Cerebellar nuclear complex (tissue), 1 donor: Measurements from ENCODE around the gene DGKB.
A peak's percentile ranks its signal among the peaks of the same experiment; 100 is the strongest.

Experiments
- DNase-seq, 2 experiments: peaks; one replicate each; lab custom pipeline; 2025; lab: John Stamatoyannopoulos, UW

The DGKB gene

GRCh38 chr7:14385074-14385473 lies 517.5 kb downstream of the DGKB start:
- DNase-seq: no peak

DNA sequence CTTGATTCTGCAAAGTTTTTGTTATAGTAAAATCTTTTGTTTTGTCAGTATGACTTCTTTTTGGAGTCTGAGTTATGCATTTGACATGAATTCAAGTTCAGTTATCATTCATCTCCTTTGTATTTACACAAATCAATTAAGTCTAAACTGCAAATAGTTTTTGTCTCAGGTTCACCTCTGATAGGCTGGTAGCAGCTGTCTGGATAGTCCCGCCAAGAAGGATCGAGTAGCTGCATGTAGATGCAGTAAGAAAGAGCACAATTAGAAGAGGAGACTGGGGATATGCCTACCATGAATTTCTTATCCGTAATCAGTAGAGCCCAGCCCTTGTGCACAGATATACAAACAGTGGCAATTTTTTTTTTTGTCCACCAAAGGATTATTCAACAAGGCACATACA lies 520.6 kb downstream of the DGKB start:
- DNase-seq: no peak

- DNase-seq: no peak
Measured at GRCh38 chr7:14381306-14381705, 521.2 kb downstream of the DGKB start.

- DNase-seq: no peak
Measured at GRCh38 chr7:14380881-14381280, 521.7 kb downstream of the DGKB start.

DNA sequence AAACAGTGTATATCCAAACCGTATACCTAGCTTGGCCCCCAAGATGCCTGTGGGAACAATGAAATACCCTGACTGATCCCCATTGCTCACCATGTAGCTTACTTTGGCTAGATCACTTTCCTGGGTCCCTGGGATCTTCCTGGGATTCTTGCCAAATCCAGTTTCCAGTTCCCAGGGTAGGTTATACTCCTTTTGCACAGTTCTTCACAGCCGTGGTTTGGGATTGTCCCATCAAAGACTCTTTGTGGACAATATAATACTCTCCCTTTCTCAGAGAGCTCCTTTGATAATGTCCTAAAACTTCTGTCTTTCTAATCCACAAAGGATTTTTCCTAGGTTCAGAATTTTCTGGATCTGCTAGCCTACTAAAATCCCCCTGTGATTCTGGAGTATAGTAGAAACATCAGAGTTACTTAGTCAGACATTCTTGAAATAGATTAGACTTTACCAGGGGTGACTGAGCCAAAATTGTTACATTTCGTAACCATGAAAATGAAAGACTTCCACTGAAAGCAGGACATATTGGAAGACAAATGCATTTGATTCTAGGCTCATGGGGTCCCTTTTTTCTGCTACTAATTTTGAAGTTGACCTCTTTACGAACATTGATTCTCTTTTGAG lies 524.8 kb downstream of the DGKB start:
- no peak for DNase-seq

DNA sequence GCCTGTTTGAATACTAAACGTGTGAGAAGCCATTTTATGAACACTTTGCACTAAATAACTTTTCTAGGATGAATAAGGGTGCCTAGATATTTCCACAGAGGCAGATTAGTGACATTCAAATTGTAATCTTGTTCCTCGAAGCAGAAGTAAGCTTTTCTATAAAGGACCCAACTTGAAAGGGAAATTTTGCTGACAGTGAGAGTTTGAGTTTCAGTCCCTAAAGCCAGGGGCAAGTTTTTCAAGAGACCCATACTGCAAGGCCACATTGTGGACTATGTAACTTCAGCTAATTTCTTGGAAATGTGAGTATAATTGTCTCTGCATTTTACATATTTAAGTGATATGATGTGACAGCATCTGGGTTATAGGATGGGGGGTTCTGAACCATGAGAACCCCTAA lies 525.8 kb downstream of the DGKB start:
- DNase-seq: no peak

DNA sequence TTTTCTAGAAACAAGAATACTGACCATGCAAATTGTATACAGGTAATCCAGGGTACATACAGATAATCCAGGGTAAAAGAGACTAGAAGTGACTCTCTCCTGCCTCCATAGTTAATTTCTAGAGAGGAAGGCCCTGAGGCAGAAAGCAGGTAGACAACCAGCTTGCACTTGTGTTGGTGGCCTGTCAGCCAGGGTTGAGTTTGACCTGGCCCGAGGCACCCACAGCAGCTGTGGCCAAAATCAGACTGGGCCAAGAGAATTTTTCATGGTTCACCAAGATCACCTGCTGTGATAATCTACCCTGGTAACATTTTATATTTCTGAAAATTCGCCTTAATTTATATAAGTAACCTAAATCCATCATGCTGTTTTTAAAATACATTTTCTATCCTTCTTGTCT lies 526.6 kb downstream of the DGKB start:
- no peak for DNase-seq

GRCh38 chr7:14374336-14374735 lies 528.2 kb downstream of the DGKB start:
- DNase-seq: no peak

- no peak for DNase-seq
Measured at GRCh38 chr7:14368285-14368684, 534.3 kb downstream of the DGKB start.

- no peak for DNase-seq
Measured at GRCh38 chr7:14351167-14351566, 551.4 kb downstream of the DGKB start.

- no peak for DNase-seq
Measured at GRCh38 chr7:14341200-14341775, 561.3 kb downstream of the DGKB start.

- no peak for DNase-seq
Measured at GRCh38 chr7:14340393-14341074, 562.0 kb downstream of the DGKB start.

- no peak for DNase-seq
Measured at GRCh38 chr7:14339861-14340260, 562.7 kb downstream of the DGKB start.

- DNase-seq: no peak
Measured at GRCh38 chr7:14336256-14336655, 566.3 kb downstream of the DGKB start.

DNA sequence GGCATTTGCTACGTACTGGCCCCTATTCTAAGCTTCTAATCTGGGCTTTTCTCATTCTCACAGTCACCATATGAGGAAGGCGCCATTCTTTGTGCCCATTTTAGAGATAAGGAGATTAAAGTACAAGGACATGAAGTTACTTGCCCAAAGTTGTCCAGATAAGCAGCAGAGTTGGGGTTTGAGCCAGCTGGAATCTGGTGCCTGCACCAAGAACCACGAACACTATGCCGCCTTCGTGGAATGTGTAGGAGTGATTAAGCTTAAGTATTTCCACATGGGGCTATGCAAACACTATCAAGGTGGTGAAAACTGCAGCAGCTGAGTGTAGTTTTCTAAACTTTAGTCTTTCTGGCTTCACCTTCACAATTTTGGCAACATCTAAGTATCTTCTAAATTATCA lies 570.4 kb downstream of the DGKB start:
- DNase-seq: no peak

DNA sequence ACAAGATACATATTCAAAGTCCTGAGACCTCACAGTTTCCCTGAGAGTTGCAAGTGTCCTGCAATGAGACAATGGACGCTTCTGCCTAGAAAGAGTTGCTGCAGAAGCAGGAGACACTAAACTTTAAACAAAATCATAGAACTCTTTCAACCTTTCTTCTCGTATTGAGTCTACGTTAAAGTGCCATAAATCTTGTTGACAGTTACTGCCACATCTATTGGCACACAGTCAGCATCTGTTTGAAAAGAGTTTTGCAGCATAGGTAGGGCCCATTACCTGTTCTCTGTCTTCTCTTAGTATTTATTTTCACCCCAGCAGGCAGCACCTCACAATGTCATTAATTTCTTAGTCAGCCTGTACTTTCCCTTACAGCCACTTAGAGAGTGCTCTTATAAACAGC lies 577.8 kb downstream of the DGKB start:
- no peak for DNase-seq

DNA sequence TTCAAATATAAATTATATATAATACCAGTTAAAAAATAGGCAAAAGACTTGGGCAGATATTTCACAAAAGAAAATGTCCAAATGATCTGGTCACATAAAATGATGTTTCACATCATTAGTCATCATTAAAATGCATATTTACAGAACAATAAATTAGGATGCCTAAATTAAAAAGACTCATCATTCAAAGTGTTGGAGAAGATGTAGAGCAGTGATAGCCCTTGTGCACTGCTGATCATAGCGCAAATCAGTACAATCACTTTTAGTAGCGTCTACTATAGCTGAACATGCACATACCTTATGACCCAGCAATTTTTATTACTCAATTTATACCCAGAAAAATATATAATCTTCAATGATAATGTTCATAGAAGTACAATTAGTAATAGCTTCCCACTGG lies 579.8 kb downstream of the DGKB start:
- no peak for DNase-seq

- DNase-seq: peak in 1 of 2 experiments; percentile 1
Measured at GRCh38 chr7:14321947-14322346, 580.6 kb downstream of the DGKB start.

DNA sequence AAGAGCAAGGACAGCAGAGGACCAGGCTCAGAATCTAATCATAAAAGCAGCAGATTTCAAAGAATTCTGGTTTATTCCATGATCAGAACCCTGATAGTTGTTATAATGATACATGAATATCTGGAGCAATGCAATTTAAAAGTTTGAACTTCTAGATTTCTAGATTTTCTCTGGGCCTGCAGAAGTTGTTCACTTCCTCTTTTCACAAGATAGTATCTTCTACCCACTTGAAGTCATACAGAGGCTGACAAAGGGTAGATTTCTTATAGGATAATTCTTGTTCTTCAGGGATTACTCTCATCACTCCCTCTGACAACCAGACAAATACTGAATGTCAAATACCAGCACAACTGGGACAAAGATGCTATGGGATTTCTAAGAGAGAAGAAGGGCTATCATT lies 593.1 kb downstream of the DGKB start:
- DNase-seq: no peak

GRCh38 chr7:14305233-14305866 lies 597.2 kb downstream of the DGKB start:
- DNase-seq: no peak

GRCh38 chr7:14303536-14303935 lies 599.0 kb downstream of the DGKB start:
- DNase-seq: no peak

DNA sequence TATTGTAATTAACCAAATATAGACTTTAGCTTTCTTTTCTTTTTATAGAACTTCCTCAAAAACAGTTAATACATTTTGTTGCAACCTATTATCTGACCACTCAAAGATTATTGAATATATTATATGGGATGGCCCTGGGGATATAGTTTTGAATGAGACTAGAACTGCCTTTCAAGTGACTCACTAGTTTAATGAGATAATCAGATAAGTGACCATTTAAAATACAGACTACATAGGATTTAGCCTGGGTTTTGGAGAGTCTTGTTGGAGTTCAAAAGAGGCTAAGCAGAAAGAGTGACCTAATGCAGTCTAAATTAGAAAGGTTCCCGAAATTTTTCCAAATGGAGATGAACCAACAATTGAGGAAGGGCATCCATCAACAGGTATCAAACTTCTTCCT lies 607.9 kb downstream of the DGKB start:
- no peak for DNase-seq

DNA sequence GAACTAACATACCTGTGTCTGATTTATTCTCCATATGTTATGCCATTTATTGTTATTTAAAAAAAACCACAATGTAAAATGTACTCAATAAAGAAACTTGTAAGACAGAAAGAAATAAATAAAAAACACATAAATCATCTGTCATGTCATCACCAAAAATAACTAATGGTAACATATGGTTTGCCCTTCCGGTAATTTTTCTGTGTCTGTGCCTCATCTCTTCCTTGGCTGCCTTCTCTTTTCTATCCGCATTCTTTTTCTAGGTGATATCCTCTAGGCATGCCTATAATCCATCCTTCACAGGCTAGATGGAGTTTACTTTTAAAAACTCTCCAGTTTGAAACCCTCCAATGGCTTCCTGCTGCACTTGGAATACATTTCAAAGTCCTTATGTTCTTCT lies 609.1 kb downstream of the DGKB start:
- no peak for DNase-seq
